Measurements from ENCODE around the gene CAD. TPM values are rescaled to one million over a fixed set of nuclear protein-coding genes. Genes with fewer than 3 reads are reported as not detected.
A peak's percentile ranks its signal among the peaks of the same experiment; 100 is the strongest.

CAD gene
- total and polyA plus RNA-seq, 8 donors, result 4.4 to 130 (median 15.9) TPM

DNA sequence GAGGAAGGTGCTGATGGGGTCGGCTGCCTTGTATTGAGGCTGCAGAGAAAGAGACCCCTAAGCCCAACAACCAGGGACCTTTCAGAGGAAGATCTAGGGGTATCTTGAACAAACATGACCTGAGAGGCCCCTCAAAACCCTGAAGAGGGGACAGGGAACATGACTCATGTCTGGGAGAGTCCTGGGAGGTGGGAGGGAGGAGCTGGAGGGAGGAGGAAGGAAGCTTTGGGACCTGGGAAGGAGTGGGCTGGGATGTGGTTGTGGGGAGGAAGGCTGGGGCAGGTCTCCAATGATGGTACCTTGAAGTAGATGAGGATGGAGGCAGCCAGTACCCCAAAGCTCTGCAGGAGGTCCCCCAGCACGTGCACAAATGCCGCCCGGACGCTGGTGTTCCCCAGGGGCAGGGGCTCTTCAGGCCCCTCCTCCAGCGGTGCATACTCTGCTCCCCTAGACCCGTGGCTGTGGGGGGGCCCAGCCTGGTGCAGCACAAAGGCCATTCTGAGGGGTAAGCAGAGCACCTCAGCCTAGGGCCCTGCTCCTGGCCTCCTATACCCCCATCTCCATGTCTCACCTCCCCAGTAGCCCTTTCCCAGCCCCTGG, 39.8 kb downstream of the CAD start:
- no peaks in the 10 kb centered on the region for H3K9me3 ChIP-seq
- TF ChIP-seq CTCF (IDR thresholded peaks at IDR 0.05) (no peak), POLR2AphosphoS5 (IDR thresholded peaks at IDR 0.05) (no peak), POLR2A (IDR thresholded peaks at IDR 0.05) (no peak), EP300 (IDR thresholded peaks at IDR 0.05) (no peak)
- intact Hi-C loops (cut with DNase I; ENCODE audit: low total_unique reads), result no loop called here
- H3K27me3 ChIP-seq, result peaks cover 22 to 95% (median 43%) of the 10 kb centered on the region in 3 donors
- DNase-seq, result no peak
- no peak overlapping the region for H3K4me3 ChIP-seq
- no peaks in the 10 kb centered on the region for H3K36me3 ChIP-seq
- H3K27ac ChIP-seq, result no peak overlapping the region
- 68 to 77% (median 74%) methylated on average over 7 of the region's 7 CpGs for WGBS, 5 donors
- peaks cover 2 to 6% (median 5%) of the 10 kb centered on the region in 4 donors for H3K4me1 ChIP-seq

- Histone ChIP-seq H3K4me1 (peaks cover 13 to 17% (median 16%) of the 10 kb centered on the region in 4 donors), H3K4me3 (no peak overlapping the region), H3K9me3 (no peaks in the 10 kb centered on the region), H3K36me3 (no peaks in the 10 kb centered on the region), H3K27ac (no peak overlapping the region), H3K27me3 (peaks cover 31 to 97% (median 54%) of the 10 kb centered on the region in 3 donors)
- no peak for DNase-seq
- intact Hi-C loops (cut with DNase I; ENCODE audit: low total_unique reads), result no loop called here
- WGBS, 5 donors, result 79 to 85% (median 84%) methylated on average over 8 of the region's 8 CpGs
- no peak for TF ChIP-seq EP300 (IDR thresholded peaks at IDR 0.05)
- TF ChIP-seq CTCF (IDR thresholded peaks at IDR 0.05), result no peak
- no peak for TF ChIP-seq POLR2AphosphoS5 (IDR thresholded peaks at IDR 0.05)
- no peak for TF ChIP-seq POLR2A (IDR thresholded peaks at IDR 0.05)
Observed at GRCh38 chr2:27258051-27258450, 40.9 kb downstream of the CAD start.

- Histone ChIP-seq H3K27me3 (peaks cover 34 to 100% (median 83%) of the 10 kb centered on the region in 3 donors), H3K4me1 (peaks cover 35 to 40% (median 39%) of the 10 kb centered on the region in 4 donors), H3K9me3 (no peaks in the 10 kb centered on the region), H3K36me3 (no peaks in the 10 kb centered on the region), H3K4me3 (peak overlapping the region in 2 of 4 donors; percentile 61 to 64), H3K27ac (no peak overlapping the region)
- 39 to 52% (median 45%) methylated on average over 11 of the region's 11 CpGs for WGBS, 5 donors
- no peak for TF ChIP-seq POLR2AphosphoS5 (IDR thresholded peaks at IDR 0.05)
- no peak for TF ChIP-seq POLR2A (IDR thresholded peaks at IDR 0.05)
- TF ChIP-seq EP300 (IDR thresholded peaks at IDR 0.05), result no peak
- no peak for TF ChIP-seq CTCF (IDR thresholded peaks at IDR 0.05)
- intact Hi-C loops (cut with DNase I; ENCODE audit: low total_unique reads), result no loop called here
- no peak for DNase-seq
Observed at GRCh38 chr2:27261241-27261925, 44.2 kb downstream of the CAD start.

DNA sequence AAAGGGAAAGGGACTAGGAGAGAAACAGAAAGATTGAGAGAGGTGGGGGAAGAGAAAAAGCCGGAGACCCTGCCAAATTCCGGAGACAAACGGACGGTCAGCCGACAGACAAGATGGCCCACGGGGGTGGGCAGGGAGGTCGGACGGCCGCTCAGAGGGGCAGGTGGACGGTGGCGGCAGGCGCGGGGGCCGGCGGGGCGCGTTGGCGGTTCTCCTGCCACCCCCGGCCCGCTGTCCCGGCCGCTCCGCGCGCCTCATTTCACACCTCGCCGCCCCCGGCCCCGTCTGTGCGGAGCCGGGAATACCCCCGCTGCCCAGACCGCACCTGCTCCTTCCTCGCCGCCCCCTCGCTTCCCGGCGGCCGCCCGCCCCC, 44.7 kb downstream of the CAD start:
- H3K27ac ChIP-seq, result no peak overlapping the region
- no peaks in the 10 kb centered on the region for H3K36me3 ChIP-seq
- peaks cover 34 to 100% (median 80%) of the 10 kb centered on the region in 3 donors for H3K27me3 ChIP-seq
- 2 to 6% (median 4%) methylated on average over 15 to 40 of the region's 40 CpGs for WGBS, 5 donors
- peaks cover 35 to 40% (median 39%) of the 10 kb centered on the region in 4 donors for H3K4me1 ChIP-seq
- H3K9me3 ChIP-seq, result no peaks in the 10 kb centered on the region
- intact Hi-C loops (cut with DNase I; ENCODE audit: low total_unique reads), result no loop called here
- no peak for DNase-seq
- TF ChIP-seq POLR2A (IDR thresholded peaks at IDR 0.05) (no peak), POLR2AphosphoS5 (IDR thresholded peaks at IDR 0.05) (no peak), CTCF (IDR thresholded peaks at IDR 0.05) (no peak), EP300 (IDR thresholded peaks at IDR 0.05) (no peak)
- peak overlapping the region; percentile 42 to 64 (median 52) for H3K4me3 ChIP-seq

Data from stomach (tissue), 9 donors.